ENCODE measurements around the gene LUC7L3. TPM values are rescaled to one million over a fixed set of nuclear protein-coding genes. Genes with fewer than 3 reads are reported as not detected.

Gene LUC7L3
- total RNA-seq, 1 experiment from 2014 or later, result 184 TPM

- H3K4me2 ChIP-seq (ENCODE audit: low read length), result peak overlapping the region; percentile 20; the same call in 1 of the 2 replicates
- no peak overlapping the region; the same call in 1 of the 2 replicates for H3K27ac ChIP-seq (ENCODE audit: low read depth, low read length)
- RAD21 ChIA-PET (ENCODE audit: low non-redundant PET in 1 of 2, low total read pairs in 2 of 2, uncharacterized antibody in 2 of 2, unreplicated experiment in 2 of 2), result no interaction called here
Measured at GRCh38 chr17:50676065-50676975, 43.1 kb upstream of the LUC7L3 start.

GRCh38 chr17:50677851-50678375, 41.5 kb upstream of the LUC7L3 start:
- CTCF ChIA-PET, result no interaction called here
- no peaks in the 10 kb centered on the region for H3K36me3 ChIP-seq (ENCODE audit: control insufficient read depth in 1 of 2, insufficient read depth in 2 of 2, low read length in 2 of 2)
- RAD21 ChIA-PET (ENCODE audit: low non-redundant PET in 1 of 2, low total read pairs in 2 of 2, uncharacterized antibody in 2 of 2, unreplicated experiment in 2 of 2), result no interaction called here
- no peaks in the 10 kb centered on the region for H3K27me3 ChIP-seq (ENCODE audit: insufficient read depth, low read length)
- no TSS peak for BruUV-seq (replicated peaks)
- intact Hi-C loops (cut with micrococcal nuclease), result no loop called here
- no peak overlapping the region for H3K27ac ChIP-seq (ENCODE audit: low read depth, low read length)
- H2AFZ ChIP-seq (ENCODE audit: low read depth, low read length, poor library complexity, severe bottlenecking), result no peak overlapping the region
- H4K20me1 ChIP-seq (ENCODE audit: insufficient read depth), result no peaks in the 10 kb centered on the region
- H3K4me3 ChIP-seq (replicated peaks in 1 of 2; ENCODE audit: low read depth in 1 of 2, low read length in 2 of 2), result no peak overlapping the region
- peaks cover 23 to 52% of the 10 kb centered on the region in 2 experiments for H3K4me1 ChIP-seq (ENCODE audit: control insufficient read depth in 1 of 2, insufficient read depth in 2 of 2, low read length in 2 of 2)
- H3K9me3 ChIP-seq (ENCODE audit: control insufficient read depth in 1 of 2, insufficient read depth in 1 of 2, low read depth in 1 of 2, low read length in 2 of 2), result no peaks in the 10 kb centered on the region
- H3K9me2 ChIP-seq (ENCODE audit: insufficient read depth), result no peaks in the 10 kb centered on the region
- TF ChIP-seq SP1 (IDR thresholded peaks at IDR 0.05; ENCODE audit: low read depth), result no peak
- TF ChIP-seq ZBTB33 (IDR thresholded peaks at IDR 0.05; ENCODE audit: extremely low read depth, insufficient replicate concordance, low read length), result no peak
- TF ChIP-seq POLR2AphosphoS5 (IDR thresholded peaks at IDR 0.05; ENCODE audit: low read depth, low read length), result no peak
- no peak for TF ChIP-seq REST (IDR thresholded peaks at IDR 0.05; ENCODE audit: low read depth)
- no peak for TF ChIP-seq CBX3 (IDR thresholded peaks at IDR 0.05; ENCODE audit: low read depth)
- no peak overlapping the region for H3K4me2 ChIP-seq (ENCODE audit: low read length)
- no peaks in the 10 kb centered on the region for H3K79me2 ChIP-seq (ENCODE audit: insufficient read depth, low read length)
- H3K9ac ChIP-seq (ENCODE audit: low read length), result no peak overlapping the region
- POLR2A ChIA-PET, result no interaction called here
- ATAC-seq (no peak), DNase-seq (ENCODE audit: low read depth, low spot score) (no peak)

More at GRCh38 chr17:50676065-50676975, 43.1 kb upstream of the LUC7L3 start:
- no peaks in the 10 kb centered on the region for H4K20me1 ChIP-seq (ENCODE audit: insufficient read depth)
- no peaks in the 10 kb centered on the region for H3K9me3 ChIP-seq (ENCODE audit: control insufficient read depth in 1 of 2, insufficient read depth in 1 of 2, low read depth in 1 of 2, low read length in 2 of 2)
- POLR2A ChIA-PET, result interaction anchor here (0.7 to 0.9 kb wide), 2 partner anchors 9 to 37 kb away, joined by 3 to 4 read pairs; no protein-coding TSS in a partner anchor
- ATAC-seq (0 out of 2 replicates have a peak, but pooled peaks have one; percentile 25), DNase-seq (ENCODE audit: low read depth, low spot score) (no peak)
- H3K27me3 ChIP-seq (ENCODE audit: insufficient read depth, low read length), result no peaks in the 10 kb centered on the region
- CTCF ChIA-PET, result no interaction called here
- H3K79me2 ChIP-seq (ENCODE audit: insufficient read depth, low read length), result no peaks in the 10 kb centered on the region
- H3K9ac ChIP-seq (ENCODE audit: low read length), result no peak overlapping the region
- peaks cover 16 to 41% of the 10 kb centered on the region in 2 experiments for H3K4me1 ChIP-seq (ENCODE audit: control insufficient read depth in 1 of 2, insufficient read depth in 2 of 2, low read length in 2 of 2)
- BruUV-seq (replicated peaks), result no TSS peak
- intact Hi-C loops (cut with micrococcal nuclease), result no loop called here
- no peak overlapping the region for H3K4me3 ChIP-seq (replicated peaks in 1 of 2; ENCODE audit: low read depth in 1 of 2, low read length in 2 of 2)
- no peak for TF ChIP-seq MAX (IDR thresholded peaks at IDR 0.05)
- H3K9me2 ChIP-seq (ENCODE audit: insufficient read depth), result no peaks in the 10 kb centered on the region
- no peaks in the 10 kb centered on the region for H3K36me3 ChIP-seq (ENCODE audit: control insufficient read depth in 1 of 2, insufficient read depth in 2 of 2, low read length in 2 of 2)
- H2AFZ ChIP-seq (ENCODE audit: low read depth, low read length, poor library complexity, severe bottlenecking), result no peak overlapping the region
